DND-41 (cell line): Measurements from ENCODE around the gene TMEM94.

Experiments used
- CTCF ChIP-seq: IDR thresholded peaks from 2 replicates; pipeline ENCODE4 v1.5.1; 2012; ENCODE audit warnings: borderline replicate concordance, low read length, moderate library complexity, mild to moderate bottlenecking; ENCODE audit not compliant: poor library complexity, severe bottlenecking; ENCODE audit errors: extremely low read depth
- EZH2 ChIP-seq: IDR thresholded peaks from 3 replicates; pipeline ENCODE4 v1.6.1; 2012; ENCODE audit warnings: borderline replicate concordance, low read depth, mild to moderate bottlenecking, moderate library complexity, low read length, inconsistent platforms; ENCODE audit not compliant: severe bottlenecking

- TF ChIP-seq CTCF (no peak), EZH2 (no peak)
Observed at GRCh38 chr17:75494326-75494877, 38.0 kb downstream of the TMEM94 start.
